ENCODE results near the gene IGLL5.
A peak's percentile ranks its signal among the peaks of the same experiment; 100 is the strongest.

Gene IGLL5

DNA sequence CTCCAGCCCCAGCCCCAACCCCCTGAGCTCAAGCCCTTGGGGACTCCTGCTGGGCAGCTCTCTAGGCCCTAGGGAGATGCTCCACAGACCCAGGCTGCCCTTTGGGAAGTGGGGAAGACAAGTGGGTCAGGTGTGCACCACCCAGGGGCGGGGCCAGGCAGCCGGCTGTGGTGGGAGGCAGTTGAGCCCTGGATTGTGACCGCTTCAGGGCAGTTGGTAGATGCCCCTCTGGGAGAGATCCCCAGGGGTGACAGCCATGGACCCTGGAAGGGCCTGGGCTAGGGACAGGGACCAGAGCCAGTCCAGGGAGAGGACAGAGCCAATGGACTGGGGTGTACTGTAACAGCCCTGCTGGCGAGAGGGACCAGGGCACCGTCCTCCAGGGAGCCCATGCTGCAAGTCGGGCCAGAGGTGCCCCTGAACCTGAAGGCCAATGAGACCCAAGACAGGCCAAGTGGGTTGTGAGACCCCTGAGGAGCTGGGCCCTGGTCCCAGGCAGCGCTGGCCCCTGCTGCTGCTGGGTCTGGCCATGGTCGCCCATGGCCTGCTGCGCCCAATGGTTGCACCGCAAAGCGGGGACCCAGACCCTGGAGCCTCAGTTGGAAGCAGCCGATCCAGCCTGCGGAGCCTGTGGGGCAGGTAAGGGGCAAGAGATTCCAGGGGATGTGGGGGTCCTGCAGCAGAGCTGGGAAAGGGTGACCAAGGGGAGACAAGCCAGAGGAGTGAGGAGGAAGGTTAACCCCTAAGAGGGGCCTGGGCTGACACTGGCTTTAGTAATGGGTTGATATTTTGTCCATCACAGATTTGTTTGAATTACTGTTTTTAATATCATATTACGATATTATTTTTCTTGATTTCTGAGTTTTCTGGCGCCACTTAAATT, at the start of gene IGLL5:
TSS of gene IGLL5 (plus strand) at position 196 of the 883 bp plus-strand sequence. CDS start at position 434, 238 bp downstream.
- DNase-seq = no peak

DNA sequence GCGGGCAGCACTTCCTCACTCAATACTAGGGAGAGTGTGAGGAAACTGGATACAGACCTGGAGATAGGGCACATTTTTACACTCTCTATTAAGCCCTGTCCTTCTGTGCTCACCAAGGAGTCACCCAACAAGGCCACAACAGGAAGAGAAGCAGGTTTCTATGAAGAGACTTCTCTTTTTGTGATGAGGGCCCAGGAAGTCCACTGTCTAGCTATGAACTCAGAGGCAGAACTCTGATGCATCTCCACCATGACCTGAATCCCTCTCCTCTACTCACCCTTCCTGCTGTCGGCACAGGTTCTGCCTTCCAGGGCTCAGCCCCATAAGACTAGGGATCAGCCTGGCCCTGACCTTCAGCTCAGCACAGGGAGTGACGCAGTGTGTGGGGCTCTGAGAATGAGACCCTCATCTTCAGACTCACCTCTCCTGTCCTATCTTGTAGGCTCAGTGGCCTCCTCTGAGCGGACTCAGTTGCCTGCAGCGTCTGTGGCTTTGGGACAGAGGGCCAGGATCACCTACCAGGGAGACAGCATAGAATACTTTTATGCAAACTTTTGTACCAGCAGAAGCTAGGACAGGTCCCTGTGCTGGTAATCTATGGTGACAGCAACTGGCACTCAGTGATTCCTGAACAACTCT, 49.3 kb upstream of the IGLL5 start:
- no peak for DNase-seq

DNA sequence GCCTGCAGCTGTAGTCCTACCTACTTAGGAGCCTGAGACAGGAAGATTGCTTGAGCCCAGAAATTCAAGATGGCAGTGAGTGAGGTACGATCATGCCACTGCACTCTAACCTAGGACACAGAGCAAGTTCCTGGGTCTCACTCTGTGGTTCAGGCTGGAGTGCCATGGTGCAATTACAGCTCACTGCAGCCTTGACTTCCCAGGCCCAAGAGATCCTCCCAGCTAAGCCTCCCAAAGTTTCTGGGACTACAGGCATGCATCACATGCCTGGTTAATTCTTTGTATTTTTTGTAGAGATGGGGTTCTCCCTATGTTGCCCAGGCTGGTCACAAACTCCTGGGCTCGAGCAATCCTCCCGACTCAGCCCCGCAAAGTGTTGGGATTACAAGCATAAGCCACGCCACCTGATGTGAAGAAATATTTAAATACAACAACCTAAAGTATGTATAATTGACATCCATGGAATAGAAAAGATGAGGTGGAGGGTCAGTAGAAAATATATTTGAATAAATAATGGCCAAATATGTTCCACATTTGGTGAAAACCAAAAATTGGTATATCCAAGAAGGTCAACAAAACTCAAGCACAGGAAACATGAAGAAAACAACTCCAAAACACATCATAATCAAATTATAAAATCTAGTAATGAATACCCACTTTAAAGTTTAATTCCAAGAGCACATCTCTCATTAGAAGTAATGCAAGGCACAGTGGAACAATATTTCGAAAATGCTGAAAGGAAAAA, 47.9 kb upstream of the IGLL5 start:
- DNase-seq = no peak

DNA sequence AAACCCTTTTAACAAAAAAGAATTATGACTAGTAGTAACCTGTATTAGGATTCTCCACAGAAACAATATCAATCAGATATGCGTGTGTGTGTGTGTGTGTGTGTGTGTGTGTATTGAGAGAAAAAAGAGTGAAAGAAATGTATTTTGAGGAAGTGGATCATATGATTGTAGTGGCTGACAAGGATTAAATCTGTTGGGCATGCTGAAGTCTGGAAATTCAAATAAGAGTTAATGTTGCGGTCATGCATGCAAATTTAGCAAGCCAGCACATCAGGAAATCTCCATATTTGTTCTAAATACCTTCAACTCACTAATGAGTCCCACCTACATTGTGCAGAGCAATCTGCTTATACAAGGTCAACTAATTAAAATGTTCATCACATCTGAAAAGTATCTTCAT, 46.8 kb upstream of the IGLL5 start:
- no peak for DNase-seq

DNA sequence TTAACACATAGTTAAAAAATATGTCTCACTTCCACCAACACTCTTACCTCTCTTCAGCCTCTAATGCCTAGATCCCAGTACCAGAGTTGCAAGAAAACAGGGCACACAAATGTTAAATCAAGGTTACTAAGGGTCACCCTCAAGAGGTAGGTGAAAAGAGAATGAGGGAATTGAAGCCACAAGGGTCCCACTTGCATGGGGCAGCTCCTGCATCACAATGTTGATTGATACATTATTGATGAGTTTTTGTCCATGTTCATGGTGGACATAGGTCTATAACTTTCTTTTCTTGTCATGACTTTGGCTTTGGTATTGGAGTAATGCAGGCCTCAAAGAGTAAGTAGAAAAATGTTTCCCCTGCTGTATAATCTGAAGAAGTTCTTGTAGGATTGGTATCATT, 46.0 kb upstream of the IGLL5 start:
- DNase-seq = no peak

DNA sequence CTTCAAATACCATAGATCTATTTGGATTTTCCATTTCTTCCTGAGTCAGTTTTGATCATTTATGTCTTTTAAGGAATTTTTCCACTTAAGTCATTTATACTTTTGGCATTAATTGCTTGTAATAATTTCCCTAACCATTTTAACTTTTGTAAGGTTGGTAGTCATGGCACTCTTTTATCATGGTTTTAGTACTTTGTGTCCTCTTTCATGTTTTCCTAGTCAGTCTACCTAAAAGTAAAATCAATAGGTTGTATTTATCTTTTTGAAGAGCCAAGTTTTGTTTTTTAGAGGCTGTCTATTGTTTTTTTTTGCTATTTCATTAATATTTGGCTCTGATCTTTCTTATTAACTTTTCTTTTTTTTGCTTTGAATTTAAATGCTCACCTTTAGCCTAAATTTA, 45.5 kb upstream of the IGLL5 start:
- no peak for DNase-seq

DNA sequence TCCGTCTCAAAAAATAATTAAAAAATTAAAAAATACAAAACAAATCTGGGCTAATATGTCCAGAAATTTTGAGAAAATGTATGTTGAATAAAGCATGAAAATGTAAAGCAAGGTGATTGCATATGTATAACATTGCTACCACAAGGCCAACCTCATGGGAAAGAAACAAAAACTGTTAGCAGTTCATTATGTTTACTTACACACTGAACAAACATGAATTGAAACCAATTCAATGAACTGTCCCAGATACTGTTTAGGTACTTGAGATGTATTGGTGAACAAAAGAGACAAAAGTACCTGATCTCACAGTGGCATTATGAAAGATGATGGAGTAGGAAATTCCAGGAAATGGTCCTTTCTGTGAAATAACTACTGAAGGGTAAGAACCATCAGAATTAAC, 43.8 kb upstream of the IGLL5 start:
- peak; percentile 38 for DNase-seq

DNA sequence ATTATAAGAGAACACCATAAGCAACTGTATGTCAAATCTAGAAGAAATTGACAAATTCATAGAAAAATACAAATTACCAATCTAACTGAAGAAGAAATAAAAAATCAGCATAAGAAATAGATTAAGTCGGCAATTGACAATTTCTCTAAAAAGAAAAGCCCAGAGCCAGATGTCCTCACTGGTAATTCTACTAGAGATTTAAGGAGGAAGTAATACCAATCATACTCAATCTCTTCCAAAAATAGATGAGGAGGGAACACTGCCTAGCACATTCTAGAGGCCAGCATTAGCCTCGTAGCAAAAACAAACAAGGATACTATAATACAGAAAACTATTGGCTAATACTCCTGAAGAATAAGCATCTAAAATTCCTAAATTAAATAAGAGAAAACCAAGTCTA, 40.4 kb upstream of the IGLL5 start:
- DNase-seq = no peak

DNA sequence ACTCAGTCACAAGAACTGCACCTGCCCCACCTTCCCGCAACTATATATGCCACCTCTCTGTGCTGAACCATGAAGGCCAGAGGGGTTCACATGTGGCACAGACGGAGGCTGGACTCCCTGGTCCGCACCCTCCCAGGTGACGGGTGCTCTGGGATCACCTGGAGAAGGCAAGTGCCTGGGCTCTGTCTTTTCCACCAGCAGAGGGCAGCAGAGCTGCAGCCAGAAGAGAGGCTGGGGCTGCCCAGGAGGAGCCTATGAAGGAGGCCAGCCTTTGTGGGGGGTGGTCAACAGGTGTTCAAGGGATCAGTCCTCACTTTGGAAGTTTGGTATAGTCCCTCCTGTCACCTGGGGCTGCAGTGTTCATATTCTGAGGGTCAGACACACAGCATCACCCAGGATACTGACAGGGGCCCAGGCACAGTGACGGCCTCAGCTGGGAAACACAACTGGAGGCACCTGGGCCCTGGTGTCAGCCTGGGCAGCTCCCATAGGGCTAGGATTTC, 39.2 kb upstream of the IGLL5 start:
- DNase-seq = peak; percentile 66

DNA sequence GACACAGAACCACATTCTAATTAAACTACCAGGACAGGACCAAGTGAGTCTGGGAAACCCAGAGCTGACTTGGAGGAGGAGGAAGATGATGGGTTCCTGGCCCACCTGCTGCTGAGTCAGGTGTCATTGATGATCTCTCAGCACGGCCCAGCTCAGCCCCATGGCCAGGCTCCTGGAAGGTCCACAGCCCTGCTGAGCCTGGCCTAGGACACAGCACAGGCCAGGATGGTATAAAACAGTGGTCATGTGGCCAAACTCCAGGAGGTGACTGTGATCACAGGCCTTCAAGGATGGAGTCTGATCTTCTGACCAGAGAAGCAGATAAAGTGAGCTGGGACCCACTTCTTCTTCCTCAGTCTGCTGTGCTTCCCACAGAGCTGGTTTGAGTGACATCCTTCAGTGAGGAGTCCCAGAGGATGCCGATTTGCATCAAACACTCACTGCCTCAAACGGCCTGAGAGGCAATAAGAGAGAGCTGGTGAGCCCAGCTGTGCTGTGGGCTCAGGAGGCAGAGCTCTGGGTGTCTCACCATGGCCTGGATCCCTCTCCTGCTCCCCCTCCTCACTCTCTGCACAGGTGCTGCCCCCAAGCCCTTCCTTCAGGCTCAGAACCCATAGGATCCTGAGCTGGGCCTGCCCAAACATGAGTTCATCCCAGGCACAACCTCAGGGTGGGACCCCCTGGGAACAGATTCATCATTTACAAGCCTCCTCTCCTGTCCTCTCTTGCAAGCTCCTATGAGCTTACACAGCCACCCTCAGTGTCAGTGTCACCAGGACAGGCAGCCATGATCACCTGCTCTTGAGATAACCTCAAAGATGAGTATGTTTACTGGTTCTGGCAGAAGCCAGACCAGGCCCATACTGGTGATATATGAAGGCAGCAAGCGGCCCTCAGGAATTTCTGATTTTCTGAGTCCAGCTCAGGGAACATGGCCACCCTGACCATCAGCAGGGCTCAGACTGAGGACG, 37.7 kb upstream of the IGLL5 start:
- no peak for DNase-seq

DNA sequence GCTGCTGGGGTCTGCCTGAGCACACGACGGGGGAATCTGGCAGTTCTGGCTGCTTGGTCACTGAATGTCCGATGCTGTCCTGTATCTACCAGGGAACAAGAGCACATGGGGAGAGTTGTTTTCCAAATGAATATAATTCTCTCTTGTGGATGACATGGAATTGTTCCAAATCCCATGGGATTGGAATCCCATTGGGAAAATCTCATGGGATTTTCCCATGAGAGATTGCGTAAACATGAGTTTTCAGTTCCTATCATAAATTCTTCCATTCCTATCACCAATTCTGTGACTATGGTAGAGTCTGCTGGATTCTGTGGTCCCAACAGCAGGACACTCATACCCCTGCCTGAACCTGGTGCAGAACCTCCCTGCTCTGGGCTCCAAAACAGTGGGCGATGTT, 35.6 kb upstream of the IGLL5 start:
- DNase-seq = no peak

DNA sequence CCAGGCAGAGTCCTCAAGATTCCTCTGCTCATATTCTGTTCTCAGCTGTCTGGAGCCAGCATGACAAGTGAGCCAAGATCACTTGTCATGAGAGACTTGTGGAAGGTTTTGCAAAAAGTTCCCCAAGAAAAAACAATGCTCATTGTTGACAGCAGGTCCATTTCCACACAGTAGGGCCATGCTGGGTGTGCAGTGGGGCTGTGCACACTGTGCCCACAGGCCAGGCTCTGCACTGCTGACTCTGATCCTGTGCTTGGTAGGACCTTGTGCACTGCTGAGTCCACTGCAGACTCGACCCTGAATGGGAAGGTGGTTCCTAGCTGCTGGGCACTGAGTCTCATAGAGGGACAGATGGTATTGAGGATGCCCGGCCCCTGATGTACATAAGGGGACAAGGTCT, 33.9 kb upstream of the IGLL5 start:
- DNase-seq = no peak

DNA sequence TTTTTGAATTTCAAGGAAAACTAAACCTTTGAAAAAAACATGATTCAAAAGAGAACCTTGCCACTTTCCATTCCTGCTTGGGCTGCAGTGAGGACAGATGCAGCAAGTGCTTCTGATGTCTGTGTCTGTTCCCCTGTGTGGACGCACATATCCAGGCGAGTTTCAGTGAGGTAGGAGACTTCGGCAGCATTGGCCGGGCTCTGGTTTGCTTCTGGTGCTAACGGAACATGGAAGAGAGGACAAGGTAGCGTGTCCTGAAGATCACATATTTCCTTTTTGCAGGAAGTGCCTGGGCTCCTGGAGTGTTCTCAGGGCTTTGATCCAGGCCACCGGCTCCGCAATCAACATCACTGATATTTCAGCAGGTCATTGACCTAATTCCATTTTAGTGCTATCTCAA, 33.1 kb upstream of the IGLL5 start:
- no peak for DNase-seq

DNA sequence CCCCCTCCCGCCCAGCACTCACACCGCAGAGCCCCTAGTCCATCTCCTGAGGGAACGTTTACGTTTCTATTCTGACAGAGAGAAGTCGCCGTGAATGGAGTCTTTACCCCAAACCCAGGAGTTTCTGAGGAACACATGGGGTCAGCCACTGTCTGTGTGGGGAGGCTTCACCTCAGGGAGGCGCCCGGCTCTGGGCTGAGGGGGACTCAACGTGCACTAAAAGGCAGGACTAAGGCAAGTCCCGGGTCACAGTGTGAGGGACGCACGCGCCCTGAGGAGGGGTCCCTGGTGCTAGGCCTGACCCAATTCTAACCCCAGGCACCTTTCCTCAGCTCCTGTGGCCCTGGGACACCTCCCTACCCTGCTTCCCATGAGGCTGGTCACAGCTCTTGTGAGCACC, 32.5 kb upstream of the IGLL5 start:
- DNase-seq = no peak

DNA sequence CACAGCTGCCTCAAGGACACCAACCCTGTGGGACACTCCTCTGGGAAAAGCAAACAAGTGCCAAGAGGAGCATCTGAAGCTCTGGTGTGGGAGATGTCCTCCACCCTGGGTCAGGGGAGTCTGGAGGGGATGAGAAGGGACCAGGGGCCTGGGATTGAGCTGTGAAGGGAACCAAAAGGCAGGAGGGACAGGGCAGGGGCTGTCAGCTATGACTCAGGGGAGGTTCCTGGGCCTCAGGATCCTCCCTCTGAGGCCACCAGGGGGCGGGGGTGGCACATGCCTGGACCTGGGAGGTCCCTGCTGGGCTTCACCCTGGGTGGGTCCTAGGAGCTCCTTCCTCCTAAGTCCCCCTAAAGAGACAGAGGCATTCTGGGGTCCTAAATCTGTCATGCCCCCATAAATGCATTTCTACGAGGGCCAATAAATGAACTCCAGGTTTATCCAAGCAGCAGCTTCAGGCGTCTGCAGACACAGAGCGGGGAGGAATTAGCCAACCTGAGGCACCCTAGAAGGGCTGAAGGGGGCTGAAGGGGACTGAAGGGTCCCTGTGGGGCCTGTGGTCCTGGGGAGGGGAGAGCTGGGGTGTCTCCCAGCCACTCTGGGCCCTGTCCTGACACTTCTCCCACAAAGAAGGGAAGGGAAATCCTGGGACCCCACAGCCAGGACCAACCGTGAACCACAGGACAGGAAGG, 31.9 kb upstream of the IGLL5 start:
- DNase-seq = no peak

DNA sequence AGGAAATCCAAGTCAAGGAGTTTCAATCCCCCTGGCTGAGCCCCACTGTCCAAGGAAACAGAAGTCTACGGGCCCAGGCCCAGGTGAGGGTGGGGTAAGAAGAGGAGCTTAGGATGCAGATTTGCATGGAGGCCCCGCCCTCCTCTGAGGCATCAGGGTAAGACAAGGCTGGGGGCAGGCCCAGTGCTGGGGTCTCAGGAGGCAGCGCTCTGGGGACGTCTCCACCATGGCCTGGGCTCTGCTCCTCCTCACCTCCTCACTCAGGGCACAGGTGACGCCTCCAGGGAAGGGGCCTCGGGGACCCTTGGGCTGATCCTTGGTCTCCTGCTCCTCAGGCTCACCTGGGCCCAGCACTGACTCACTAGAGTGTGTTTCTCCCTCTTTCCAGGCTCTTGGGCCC, 31.3 kb upstream of the IGLL5 start:
- DNase-seq = no peak

DNA sequence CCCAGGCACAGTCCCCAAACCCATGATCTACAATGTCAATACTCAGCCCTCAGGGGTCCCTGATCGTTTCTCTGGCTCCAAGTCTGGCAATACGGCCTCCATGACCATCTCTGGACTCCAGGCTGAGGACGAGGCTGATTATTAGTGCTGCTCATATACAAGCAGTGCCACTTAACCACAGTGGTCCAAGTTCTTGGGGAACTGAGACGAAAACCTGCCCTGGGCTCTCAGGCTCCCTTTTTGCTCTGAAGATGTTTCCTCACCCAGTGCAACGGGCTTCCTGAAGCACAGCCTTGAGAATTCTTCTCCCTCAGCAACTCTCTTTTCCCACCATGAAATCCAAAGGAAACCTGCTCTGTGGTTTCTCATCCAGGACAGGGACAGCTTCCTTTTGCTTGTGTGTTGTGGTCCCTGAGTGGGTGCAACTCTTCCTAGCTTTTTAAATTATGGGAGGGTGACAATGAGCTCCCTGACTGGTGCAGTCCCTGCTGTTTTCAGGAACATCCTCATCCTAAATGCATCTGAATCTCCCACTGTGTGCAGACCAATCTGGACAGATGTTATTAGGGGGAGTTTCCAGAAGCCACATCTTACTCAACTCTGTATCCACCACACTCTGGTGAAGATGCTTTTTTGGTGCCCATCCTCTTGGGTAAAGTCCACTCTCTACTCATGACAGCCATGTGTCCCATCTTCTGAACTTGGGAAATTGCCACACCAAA, 30.6 kb upstream of the IGLL5 start:
- no peak for DNase-seq

DNA sequence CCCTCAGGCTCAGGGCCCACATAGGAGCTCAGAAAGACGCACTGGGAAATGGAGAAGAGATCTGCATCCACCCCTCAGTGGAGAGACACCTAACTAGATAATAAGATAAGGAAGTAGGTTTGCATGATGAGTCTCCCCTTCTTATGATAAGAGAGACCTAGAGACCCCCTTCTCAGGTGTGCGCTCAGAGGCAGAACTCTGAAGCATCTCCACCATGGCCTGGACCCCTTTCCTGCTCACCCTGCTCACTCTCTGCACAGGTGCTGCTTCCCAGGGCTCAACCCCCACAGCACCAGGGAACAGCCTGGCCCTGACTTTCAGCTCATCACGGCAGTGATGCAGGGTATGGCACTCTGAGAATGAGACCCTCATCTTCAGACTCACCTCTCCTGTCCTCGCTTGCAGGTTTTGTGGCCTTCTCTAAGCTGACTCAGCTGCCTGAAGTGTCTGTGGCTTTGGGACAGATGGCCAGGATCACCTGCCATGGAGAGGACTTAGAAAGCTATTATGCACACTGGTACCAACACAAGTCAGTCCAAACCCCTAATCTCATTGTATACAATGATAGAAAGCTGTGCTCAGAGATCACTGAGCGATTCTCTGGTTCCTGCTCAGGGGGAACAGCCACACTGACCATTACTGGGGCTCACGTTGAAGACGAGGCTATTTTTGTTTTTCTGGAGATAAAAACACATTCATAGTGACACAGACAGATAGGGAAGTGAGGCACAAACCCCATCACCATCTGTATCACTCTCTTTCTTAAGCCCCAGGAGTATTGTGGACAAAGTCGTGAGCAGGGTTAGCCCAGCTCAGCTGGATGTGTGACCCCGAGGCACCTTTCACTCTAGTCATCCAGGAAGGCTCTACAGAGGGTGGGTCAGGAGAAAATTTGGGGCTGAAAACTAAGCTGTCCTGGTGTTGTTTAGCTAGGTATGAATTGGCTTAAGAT, 29.7 kb upstream of the IGLL5 start:
- no peak for DNase-seq

DNA sequence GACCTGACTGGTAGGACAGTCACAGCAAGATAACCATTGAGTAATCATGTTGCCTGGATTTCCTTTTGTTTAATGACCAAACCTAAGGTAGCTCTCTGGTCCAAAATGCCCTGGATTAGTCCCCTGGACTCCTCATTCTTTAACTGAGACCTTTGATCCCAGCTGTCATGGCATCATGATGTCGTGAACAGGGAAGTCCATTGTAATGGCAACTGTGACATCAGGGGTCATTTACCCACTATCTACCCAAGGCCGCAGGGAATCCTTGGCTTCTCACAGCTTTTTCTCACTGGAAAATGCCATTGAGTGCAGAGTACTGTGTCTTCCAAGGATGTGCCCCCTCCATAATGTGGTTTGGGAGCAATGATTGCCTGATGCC, 29.1 kb upstream of the IGLL5 start:
- DNase-seq = no peak

DNA sequence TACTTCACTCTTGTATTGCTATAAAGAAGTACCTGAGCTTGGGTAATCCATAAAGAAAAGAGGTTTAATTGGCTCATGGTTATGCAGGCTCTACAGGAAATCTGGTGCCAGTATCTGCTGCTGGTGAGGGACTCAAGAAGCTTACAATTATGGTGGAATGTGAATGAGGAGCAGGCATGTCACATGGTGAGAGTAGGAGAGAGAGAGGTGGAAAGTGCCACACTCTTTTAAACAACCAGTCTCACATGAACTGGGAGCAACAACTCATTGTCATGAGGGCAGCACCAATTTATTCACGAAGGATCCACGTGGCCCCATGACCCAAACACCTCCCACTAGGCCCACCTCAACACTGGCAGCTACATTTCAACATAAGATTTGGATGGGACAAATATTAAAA, 24.6 kb upstream of the IGLL5 start:
- DNase-seq = no peak

All from NCI-H345 (cell line).